HepG2 (cell line): Measurements from ENCODE around the gene TUNAR. TPM values are rescaled to one million over a fixed set of nuclear protein-coding genes. Genes with fewer than 3 reads are reported as not detected.

Experiments used
- ATAC-seq: fragments of 200-7000 bp; cut with Tn5 transposase; 3 replicates; pipeline ENCODE4 v1.9.1; 2020; ENCODE audit warnings: mild to moderate bottlenecking, moderate library complexity
- BruUV-seq: library from RNA; stranded (reverse); fragments of 400-500 nt; replicated peaks from 2 replicates; lab custom pipeline; 2021; lab: Mats Ljungman, UMichigan
- CTCF ChIA-PET: fragments of 300-600 bp; formaldehyde crosslinking; extraction: SDS; loops from one replicate; lab custom pipeline; 2021; ENCODE audit warnings: low total read pairs, inconsistent platforms, low intra/inter-chr PET ratio; lab: Yijun Ruan, JAX
- POLR2A ChIA-PET: fragments of 350-600 bp; sonication (Branson Sonifier 250); formaldehyde crosslinking; loops from one replicate; lab custom pipeline; 2020; ENCODE audit warnings: antibody characterized with exemption, inconsistent platforms; lab: Yijun Ruan, JAX
- DNase-seq: peaks from one replicate; pipeline ENCODE4 v3.0.0-alpha.2; 2015; ENCODE audit warnings: low spot score
- FAIRE-seq: peaks from 3 replicates; lab custom pipeline; 2011; peaks lifted over from hg19 to GRCh38; lab: Jason Lieb, UNC
- H2AFZ ChIP-seq: one replicate; pipeline ENCODE4 v1.6.1; 2011; ENCODE audit warnings: low read length, inconsistent platforms
- H3K27ac ChIP-seq: fragments of 300-600 bp; 3 replicates; pipeline ENCODE4 v1.8.0; 2011; ENCODE audit warnings: mixed run types, mild to moderate bottlenecking, mixed read lengths, low read length, inconsistent platforms; ENCODE audit not compliant: insufficient read depth; ENCODE audit errors: extremely low read length
- H3K27me3 ChIP-seq, 2 experiments: fragments of 200-600 bp in 1 of 2; 2 replicates in 1 of 2; 3 replicates in 1 of 2; pipeline versions ENCODE4 v1.6.0 to v1.8.0; 2011; ENCODE audit warnings: low read length in 2 of 2, mild to moderate bottlenecking in 2 of 2, moderate library complexity in 2 of 2, inconsistent platforms in 1 of 2; ENCODE audit not compliant: insufficient read depth in 2 of 2, control insufficient read depth in 1 of 2
- H3K36me3 ChIP-seq, 2 experiments: fragments of 200-600 bp in 1 of 2; replicated peaks in 1 of 2; 2 replicates in 1 of 2; 3 replicates in 1 of 2; pipeline versions ENCODE4 v1.5.1 to v1.8.0; 2011; ENCODE audit warnings: low read length in 2 of 2, inconsistent platforms in 1 of 2; ENCODE audit not compliant: insufficient read depth in 2 of 2, control insufficient read depth in 1 of 2
- H3K4me1 ChIP-seq: 2 replicates; pipeline ENCODE4 v1.5.1; 2012; ENCODE audit warnings: low read length, inconsistent platforms; ENCODE audit not compliant: insufficient read depth
- H3K4me2 ChIP-seq: 2 replicates; pipeline ENCODE4 v1.6.0; 2011; ENCODE audit warnings: low read depth, low read length, inconsistent platforms
- H3K4me3 ChIP-seq, 3 experiments: fragments of 200-600 bp in 1 of 3; sonication (generic), shearing (Covaris generic) in 1 of 3; replicated peaks in 1 of 3; 2 replicates each; pipeline ENCODE4 v1.5.1; 2011 to 2016; ENCODE audit warnings: low read length in 3 of 3, inconsistent platforms in 2 of 3, low read depth in 2 of 3, mild to moderate bottlenecking in 2 of 3, control low read depth in 1 of 3, mixed read lengths in 1 of 3; ENCODE audit not compliant: insufficient read depth in 1 of 3
- H3K79me2 ChIP-seq: one replicate; pipeline ENCODE4 v1.6.1; 2011; ENCODE audit warnings: low read length, inconsistent platforms; ENCODE audit not compliant: insufficient read depth
- H3K9ac ChIP-seq: 2 replicates; pipeline ENCODE4 v1.6.0; 2011; ENCODE audit warnings: mild to moderate bottlenecking, low read depth, low read length, inconsistent platforms; ENCODE audit not compliant: insufficient read depth
- H3K9me3 ChIP-seq: 2 replicates; pipeline ENCODE4 v1.5.1; 2012; ENCODE audit warnings: mild to moderate bottlenecking, low read length
- H4K20me1 ChIP-seq: 2 replicates; pipeline ENCODE4 v1.6.0; 2011; ENCODE audit warnings: inconsistent platforms, mild to moderate bottlenecking, low read length, moderate library complexity; ENCODE audit not compliant: insufficient read depth
- CSRNP2 ChIP-seq: sonication (generic); formaldehyde crosslinking; conservative IDR thresholded peaks from 2 replicates; pipeline ENCODE4 v1.8.0; 2022; ENCODE audit warnings: low read depth, missing genetic modification reagents
- DR1 ChIP-seq: sonication (generic); formaldehyde crosslinking; IDR thresholded peaks from 2 replicates; pipeline ENCODE4 v1.8.0; 2021; ENCODE audit warnings: mild to moderate bottlenecking, missing genetic modification reagents, inconsistent platforms
- ELF4 ChIP-seq: sonication (generic); formaldehyde crosslinking; IDR thresholded peaks from 2 replicates; pipeline ENCODE4 v1.5.0; 2020; ENCODE audit warnings: missing genetic modification reagents, mild to moderate bottlenecking, moderate library complexity, borderline replicate concordance
- EZH2 ChIP-seq: conservative IDR thresholded peaks from 2 replicates; pipeline ENCODE4 v1.6.1; 2012; ENCODE audit warnings: mild to moderate bottlenecking, low read depth, low read length, moderate library complexity
- FOXA1 ChIP-seq, 2 experiments: fragments of 450-650 bp in 1 of 2; sonication (generic) in 1 of 2; formaldehyde crosslinking in 1 of 2; IDR thresholded peaks; 2 replicates each; pipeline versions ENCODE4 v1.4.0 to v1.6.1; 2016 to 2020; ENCODE audit warnings: missing genetic modification reagents in 1 of 2
- IRF9 ChIP-seq: sonication (generic); formaldehyde crosslinking; IDR thresholded peaks from 2 replicates; pipeline ENCODE4 v1.8.0; 2022; ENCODE audit warnings: missing genetic modification reagents, mild to moderate bottlenecking, borderline replicate concordance
- POGK ChIP-seq: sonication (generic); formaldehyde crosslinking; conservative IDR thresholded peaks from 2 replicates; pipeline ENCODE4 v1.8.0; 2022; ENCODE audit warnings: mild to moderate bottlenecking, moderate library complexity, missing genetic modification reagents
- ZNF550 ChIP-seq: sonication (generic); formaldehyde crosslinking; IDR thresholded peaks from 2 replicates; pipeline ENCODE4 v1.4.0; 2020; ENCODE audit warnings: mild to moderate bottlenecking, missing genetic modification reagents, borderline replicate concordance
- WGBS: methylation state at CpG from one replicate; pipeline ENCODE4 v1.1.6; 2017; ENCODE audit warnings: low lambda C conversion rate; 5-methylcytosine and 5-hydroxymethylcytosine counted together
- in situ Hi-C: cut with HindIII; loops from 2 replicates; pipeline ENCODE4 v1.10.0; 2017; ENCODE audit warnings: low pct_unique_long_range_greater_than_20kb; ENCODE audit not compliant: extremely low pct_ligation_motif_present
- intact Hi-C: fragments of 100-400 bp; cut with micrococcal nuclease; formaldehyde crosslinking; loops from one replicate; pipeline ENCODE4 v1.10.0; 2022; ENCODE audit not compliant: unreplicated experiment
- polyA plus RNA-seq, 8 experiments: library from polyadenylated mRNA; depleted of rRNA in 3 of 8; stranded (reverse) in 7 of 8; unstranded in 1 of 8; fragments of >200 nt; fragmentation: Illumina TruSeq in 4 of 8; extraction: Trizol in 4 of 8; gene quantifications; 2 replicates each; pipeline versions ENCODE4 v1.2.1 to v1.2.3, GENCODE V29; 2011 to 2016; ENCODE audit warnings: low read depth in 4 of 8, missing spikeins in 1 of 8, mixed read lengths in 1 of 8; ENCODE audit not compliant: insufficient read depth in 1 of 8
- total RNA-seq, 5 experiments: library from RNA; depleted of rRNA; stranded (reverse); fragments of >200 nt; fragmentation: Illumina TruSeq; extraction: Trizol; gene quantifications; 2 replicates each; pipeline ENCODE4 v1.2.3, GENCODE V29; 2016; ENCODE audit warnings: low read depth in 1 of 5

The TUNAR gene
- total and polyA plus RNA-seq, 2 of the 13 experiments (the other 11 are each of a cell fraction or from before 2014, with no cell fraction given), result not detected

GRCh38 chr14:95902273-95902826, 25.7 kb downstream of the TUNAR start:
- TF ChIP-seq EZH2, result no peak
- TF ChIP-seq ZNF550, result no peak
- TF ChIP-seq CSRNP2 (CRISPR knock-in tag), result no peak
- TF ChIP-seq POGK (CRISPR knock-in tag), result no peak
- no peak for TF ChIP-seq ELF4 (CRISPR knock-in tag)
- TF ChIP-seq DR1 (CRISPR knock-in tag), result no peak
- no peak for TF ChIP-seq FOXA1 (IDR thresholded peaks at IDR 0.05)
- no peak for TF ChIP-seq FOXA1 (CRISPR knock-in tag; IDR thresholded peaks at IDR 0.05)
- TF ChIP-seq IRF9, result no peak
- H3K4me1 ChIP-seq, result no peaks in the 10 kb centered on the region
- no peaks in the 10 kb centered on the region for H3K36me3 ChIP-seq
- no peaks in the 10 kb centered on the region for H3K9me3 ChIP-seq
- ChIA-PET CTCF (no interaction called here), POLR2A (no interaction called here)
- H3K27me3 ChIP-seq, result peaks cover 1 to 27% of the 10 kb centered on the region in 2 experiments; a peak in 3 of 5 replicates
- intact Hi-C loops (no loop called here), in situ Hi-C loops (no loop called here)
- no peak overlapping the region for H3K4me2 ChIP-seq
- no peak overlapping the region for H3K4me3 ChIP-seq
- H4K20me1 ChIP-seq, result no peaks in the 10 kb centered on the region
- no peak overlapping the region for H2AFZ ChIP-seq
- H3K79me2 ChIP-seq, result no peaks in the 10 kb centered on the region
- FAIRE-seq, result no peak
- WGBS, result 5% methylated on average over 10 of the region's 10 CpGs
- DNase-seq, result no peak
- BruUV-seq, result no TSS peak
- no peak for ATAC-seq
- no peak overlapping the region for H3K27ac ChIP-seq
- H3K9ac ChIP-seq, result no peak overlapping the region
